Gastrocnemius medialis (tissue), 4 donors: ENCODE measurements around the gene DDAH1. TPM values are rescaled to one million over a fixed set of nuclear protein-coding genes. Genes with fewer than 3 reads are reported as not detected.
A peak's percentile ranks its signal among the peaks of the same experiment; 100 is the strongest.
"Not testable (repeated sequence)": the region's sequence is repeated elsewhere in the genome, so short reads cannot be mapped to it uniquely, and the experiment has no call there.

ENCODE experiments used
- ATAC-seq, 2 donors: fragments of 150-250 bp; one replicate each; pipeline ENCODE4 v1.9.1; 2016
- DNase-seq, 2 donors: peaks; one replicate each; pipeline ENCODE4 v3.0.0-alpha.2; 2019
- H3K27ac ChIP-seq, 4 donors: fragments of 200-600 bp; sonication (generic); 1 replicate in 1 of 4; 2 replicates in 3 of 4; pipeline ENCODE4 v1.5.1; 2016 to 2018; ENCODE audit warnings: mild to moderate bottlenecking in 2 of 4, moderate library complexity in 1 of 4
- H3K27me3 ChIP-seq, 3 donors: fragments of 200-600 bp; sonication (generic) in 2 of 3; 1 replicate in 1 of 3; 2 replicates in 2 of 3; pipeline versions ENCODE4 v1.5.1 to v1.6.0; 2016 to 2019; ENCODE audit warnings: mild to moderate bottlenecking in 1 of 3, moderate library complexity in 1 of 3
- H3K36me3 ChIP-seq, 2 donors: fragments of 200-600 bp; sonication (generic) in 1 of 2; one replicate each; pipeline ENCODE4 v1.5.1; 2017 to 2018
- H3K4me1 ChIP-seq, 2 donors: fragments of 200-600 bp; sonication (generic) in 1 of 2; one replicate each; pipeline ENCODE4 v1.5.1; 2016 to 2017; ENCODE audit warnings: mild to moderate bottlenecking in 2 of 2
- H3K4me3 ChIP-seq, 4 donors: fragments of 200-600 bp; sonication (generic) in 3 of 4; 1 replicate in 1 of 4; 2 replicates in 3 of 4; pipeline ENCODE4 v1.5.1; 2016 to 2019; ENCODE audit warnings: mild to moderate bottlenecking in 2 of 4
- H3K9me3 ChIP-seq, 3 donors: fragments of 200-600 bp; sonication (generic) in 2 of 3; 1 replicate in 1 of 3; 2 replicates in 2 of 3; pipeline ENCODE4 v1.5.1; 2016 to 2019
- CTCF ChIP-seq, 5 experiments: fragments of 450-650 bp in 3 of 5; fragments of 200-600 bp in 2 of 5; sonication (generic) in 2 of 5; IDR thresholded peaks in 4 of 5; conservative IDR thresholded peaks in 1 of 5; 1 replicate in 4 of 5; 2 replicates in 1 of 5; pipeline ENCODE4 v1.5.1; 2016 to 2019; ENCODE audit warnings: antibody characterized with exemption in 5 of 5, mild to moderate bottlenecking in 3 of 5, moderate library complexity in 3 of 5
- POLR2A ChIP-seq, 2 donors: fragments of 450-650 bp; IDR thresholded peaks; one replicate each; pipeline ENCODE4 v1.6.1; 2017; ENCODE audit warnings: antibody characterized with exemption in 2 of 2, mild to moderate bottlenecking in 2 of 2, moderate library complexity in 2 of 2
- in situ Hi-C, 4 donors: fragments of 200-750 bp; cut with MboI; loops; one replicate each; pipeline versions ENCODE4 v1.15.0 to v1.8.0; 2017; ENCODE audit warnings: low sequenced_read_pairs in 4 of 4
- intact Hi-C: fragments of 100-400 bp; cut with DNase I; formaldehyde crosslinking; loops from one replicate; pipeline ENCODE4 v1.15.1; 2023; ENCODE audit warnings: low total_unique reads
- total RNA-seq, 4 donors: library from RNA; depleted of rRNA; stranded (reverse); fragments of >200 nt; gene quantifications; one replicate each; pipeline versions ENCODE4 v1.1.0 to v1.2.3, GENCODE V29; 2016

Gene DDAH1
- 10 to 100 TPM in 3 of 4 donors, 1 to 10 TPM in 1; 5.9 to 28.7 (median 13.2) TPM for total RNA-seq

DNA sequence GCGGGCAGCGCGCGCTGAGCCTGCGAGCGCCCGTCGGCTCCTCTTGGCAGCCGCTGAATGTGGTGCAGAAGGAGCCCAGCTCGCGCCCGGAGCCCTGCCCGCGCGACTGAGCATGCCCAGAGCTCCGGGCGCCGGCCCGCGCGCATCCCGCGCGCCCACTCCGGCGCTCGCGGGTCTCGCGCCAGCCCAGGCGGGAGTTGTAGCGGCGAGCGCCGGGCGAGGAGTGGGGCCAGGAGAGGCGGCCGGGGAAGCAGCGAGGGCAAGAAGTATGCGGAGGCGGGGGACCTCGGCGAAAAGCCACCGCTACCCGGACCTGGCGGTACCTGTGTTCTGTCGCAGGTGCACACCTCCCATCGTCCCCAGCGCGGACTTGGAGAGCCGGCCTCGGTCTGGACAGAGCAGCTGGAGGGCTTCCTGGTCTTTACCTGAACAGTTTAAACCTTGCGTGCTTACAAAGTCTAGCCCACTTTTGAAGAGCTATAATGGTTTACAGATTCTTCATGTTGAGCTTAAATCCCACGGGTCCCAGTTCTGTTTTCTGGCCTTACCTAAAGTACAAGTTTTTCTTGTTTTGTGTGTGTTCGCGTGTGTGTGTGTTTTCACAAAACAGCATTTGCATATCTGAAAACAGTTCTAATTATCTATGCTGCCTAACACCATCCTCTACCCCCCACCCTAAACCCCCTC, at the start of gene DDAH1:
Gene DDAH1, minus strand, starts transcription at position 61 of the 687 bp plus-strand sequence. CDS start 114 bp downstream, outside the sequence.
- intact Hi-C loops, result loop anchor here (10.0 kb wide), 1 partner anchor 120 kb away; the partner anchor contains the start of gene CCN1
- in situ Hi-C loops, result no loop called here
- H3K27me3 ChIP-seq, result no peaks in the 10 kb centered on the region

GRCh38 chr1:85513998-85514397, 49.0 kb upstream of the DDAH1 start:
- H3K9me3 ChIP-seq, ATAC-seq, in situ Hi-C loops, intact Hi-C loops, H3K27ac ChIP-seq, DNase-seq, H3K4me3 ChIP-seq, H3K36me3 ChIP-seq, H3K4me1 ChIP-seq, H3K27me3 ChIP-seq: not testable (repeated sequence)

More for the DNA sequence above, at the start of gene DDAH1:
- H3K4me3 ChIP-seq, result peak within 1 kb of the TSS; percentile 58 to 88 (median 64)
- peak; percentile 79 to 81 for ATAC-seq
- no peaks in the 10 kb centered on the region for H3K9me3 ChIP-seq
- TF ChIP-seq CTCF (IDR thresholded peaks at IDR 0.05 in 4 of 5, conservative IDR thresholded peaks at IDR 0.05 in 1 of 5) (no peak), POLR2A (IDR thresholded peaks at IDR 0.05) (peak; percentile 21 to 45)
- peaks cover 0 to 6% of the 10 kb centered on the region in 2 donors for H3K4me1 ChIP-seq
- H3K36me3 ChIP-seq, result no peaks in the 10 kb centered on the region
- peak within 1 kb of the TSS; percentile 38 to 69 (median 58) for H3K27ac ChIP-seq
- peak in 1 of 2 donors; percentile 17 for DNase-seq

GRCh38 chr1:85504417-85504816, 39.5 kb upstream of the DDAH1 start:
- DNase-seq, result no peak
- no peaks in the 10 kb centered on the region for H3K4me1 ChIP-seq
- no peaks in the 10 kb centered on the region for H3K36me3 ChIP-seq
- H3K9me3 ChIP-seq, result no peaks in the 10 kb centered on the region
- intact Hi-C loops (no loop called here), in situ Hi-C loops (loop anchor here in 1 of 4 donors (5.0 kb wide), 1 partner anchor 192 kb away; no protein-coding TSS in a partner anchor)
- ATAC-seq, result no peak
- H3K4me3 ChIP-seq, result no peak overlapping the region
- no peaks in the 10 kb centered on the region for H3K27me3 ChIP-seq
- TF ChIP-seq POLR2A (IDR thresholded peaks at IDR 0.05) (no peak), CTCF (IDR thresholded peaks at IDR 0.05 in 4 of 5, conservative IDR thresholded peaks at IDR 0.05 in 1 of 5) (no peak)
- no peak overlapping the region for H3K27ac ChIP-seq

DNA sequence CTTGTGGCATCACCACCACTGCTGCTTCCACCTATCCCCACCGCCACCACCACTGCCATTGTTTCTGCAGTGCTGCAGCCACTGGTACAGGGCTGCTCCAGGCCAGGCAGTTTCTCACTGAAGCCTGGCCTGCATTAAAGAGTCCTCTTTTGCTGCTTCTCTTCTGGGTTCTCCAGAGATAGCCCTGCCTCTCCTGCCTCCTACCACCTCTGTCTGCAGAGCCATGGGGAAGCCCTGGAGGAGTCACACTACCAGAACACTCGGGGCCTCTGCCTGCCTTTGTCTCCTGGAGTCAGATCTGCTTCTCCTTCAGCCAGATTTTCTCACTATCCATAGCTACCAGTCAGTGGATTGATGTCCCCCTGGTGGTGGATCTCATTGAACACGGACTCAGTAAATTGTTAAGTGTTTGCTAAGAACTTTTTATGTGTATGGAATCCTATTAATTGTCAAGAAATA, 37.7 kb upstream of the DDAH1 start:
- peak in 1 of 2 donors; percentile 9 for DNase-seq
- Histone ChIP-seq H3K27ac (no peak overlapping the region), H3K4me3 (no peak overlapping the region), H3K4me1 (no peaks in the 10 kb centered on the region), H3K9me3 (no peaks in the 10 kb centered on the region), H3K36me3 (no peaks in the 10 kb centered on the region), H3K27me3 (no peaks in the 10 kb centered on the region)
- ATAC-seq, result peak; percentile 77 to 86
- intact Hi-C loops, result loop anchor here (1.0 kb wide), 1 partner anchor 194 kb away; no protein-coding TSS in a partner anchor
- TF ChIP-seq CTCF (IDR thresholded peaks at IDR 0.05 in 4 of 5, conservative IDR thresholded peaks at IDR 0.05 in 1 of 5) (peak in 4 of 5 experiments; percentile 41 to 68 (median 51)), POLR2A (IDR thresholded peaks at IDR 0.05) (no peak)
- in situ Hi-C loops, result loop anchor here in 1 of 4 donors (5.0 kb wide), 1 partner anchor 190 kb away; no protein-coding TSS in a partner anchor

- Histone ChIP-seq H3K36me3 (no peaks in the 10 kb centered on the region), H3K27me3 (no peaks in the 10 kb centered on the region), H3K9me3 (no peaks in the 10 kb centered on the region), H3K4me1 (no peaks in the 10 kb centered on the region), H3K4me3 (no peak overlapping the region), H3K27ac (no peak overlapping the region)
- DNase-seq, result no peak
- TF ChIP-seq POLR2A (IDR thresholded peaks at IDR 0.05) (no peak), CTCF (IDR thresholded peaks at IDR 0.05 in 4 of 5, conservative IDR thresholded peaks at IDR 0.05 in 1 of 5) (no peak)
- intact Hi-C loops (loop anchor here (1.0 kb wide), 1 partner anchor 194 kb away; no protein-coding TSS in a partner anchor), in situ Hi-C loops (loop anchor here in 1 of 4 donors (5.0 kb wide), 1 partner anchor 190 kb away; no protein-coding TSS in a partner anchor)
- ATAC-seq, result no peak
Observed at GRCh38 chr1:85502171-85502570, 37.2 kb upstream of the DDAH1 start.
